ENCODE measurements around the gene ITIH4. TPM values are rescaled to one million over a fixed set of nuclear protein-coding genes. Genes with fewer than 3 reads are reported as not detected.

ITIH4 gene
- total RNA-seq, 1 experiment from 2014 or later = 1.5 TPM

DNA sequence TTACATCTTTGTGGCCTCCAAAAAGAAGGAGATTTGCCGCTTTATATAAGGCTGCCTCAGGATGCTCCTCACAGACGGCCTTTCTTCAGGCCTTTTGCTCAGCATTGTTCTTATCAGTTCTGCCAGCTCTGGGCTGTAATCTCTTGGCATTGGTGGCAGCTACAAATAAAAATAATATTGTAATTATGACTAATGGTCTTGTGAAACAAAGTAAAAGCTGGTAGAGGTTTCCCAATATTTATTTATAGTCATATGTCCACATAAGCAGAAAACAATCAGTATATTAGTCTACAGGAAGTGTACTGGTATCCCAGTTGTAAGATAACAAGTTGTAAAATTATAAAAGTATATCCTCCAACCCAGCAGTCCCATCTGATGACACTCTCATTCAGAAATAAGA, 67.0 kb downstream of the ITIH4 start:
- Histone ChIP-seq H3K27me3 (ENCODE audit: control insufficient read depth, insufficient read depth, low read length) (no peaks in the 10 kb centered on the region), H3K27ac (ENCODE audit: low read length) (no peak overlapping the region), H3K36me3 (ENCODE audit: control insufficient read depth, insufficient read depth, low read length) (peaks cover 7% of the 10 kb centered on the region), H3K4me1 (ENCODE audit: control insufficient read depth, insufficient read depth, low read length) (no peaks in the 10 kb centered on the region), H3K9me3 (ENCODE audit: control insufficient read depth, insufficient read depth, low read depth, low read length) (no peaks in the 10 kb centered on the region), H3K4me3 (ENCODE audit: low read depth in 2 of 2, low read length in 2 of 2) (no peak overlapping the region)
- TF ChIP-seq POLR2AphosphoS5 (IDR thresholded peaks at IDR 0.05; ENCODE audit: low read depth, low read length) = no peak
- no peak for TF ChIP-seq SIN3A (IDR thresholded peaks at IDR 0.05; ENCODE audit: borderline replicate concordance, insufficient read depth, low read depth, low read length)
- TF ChIP-seq, protein P1, sequence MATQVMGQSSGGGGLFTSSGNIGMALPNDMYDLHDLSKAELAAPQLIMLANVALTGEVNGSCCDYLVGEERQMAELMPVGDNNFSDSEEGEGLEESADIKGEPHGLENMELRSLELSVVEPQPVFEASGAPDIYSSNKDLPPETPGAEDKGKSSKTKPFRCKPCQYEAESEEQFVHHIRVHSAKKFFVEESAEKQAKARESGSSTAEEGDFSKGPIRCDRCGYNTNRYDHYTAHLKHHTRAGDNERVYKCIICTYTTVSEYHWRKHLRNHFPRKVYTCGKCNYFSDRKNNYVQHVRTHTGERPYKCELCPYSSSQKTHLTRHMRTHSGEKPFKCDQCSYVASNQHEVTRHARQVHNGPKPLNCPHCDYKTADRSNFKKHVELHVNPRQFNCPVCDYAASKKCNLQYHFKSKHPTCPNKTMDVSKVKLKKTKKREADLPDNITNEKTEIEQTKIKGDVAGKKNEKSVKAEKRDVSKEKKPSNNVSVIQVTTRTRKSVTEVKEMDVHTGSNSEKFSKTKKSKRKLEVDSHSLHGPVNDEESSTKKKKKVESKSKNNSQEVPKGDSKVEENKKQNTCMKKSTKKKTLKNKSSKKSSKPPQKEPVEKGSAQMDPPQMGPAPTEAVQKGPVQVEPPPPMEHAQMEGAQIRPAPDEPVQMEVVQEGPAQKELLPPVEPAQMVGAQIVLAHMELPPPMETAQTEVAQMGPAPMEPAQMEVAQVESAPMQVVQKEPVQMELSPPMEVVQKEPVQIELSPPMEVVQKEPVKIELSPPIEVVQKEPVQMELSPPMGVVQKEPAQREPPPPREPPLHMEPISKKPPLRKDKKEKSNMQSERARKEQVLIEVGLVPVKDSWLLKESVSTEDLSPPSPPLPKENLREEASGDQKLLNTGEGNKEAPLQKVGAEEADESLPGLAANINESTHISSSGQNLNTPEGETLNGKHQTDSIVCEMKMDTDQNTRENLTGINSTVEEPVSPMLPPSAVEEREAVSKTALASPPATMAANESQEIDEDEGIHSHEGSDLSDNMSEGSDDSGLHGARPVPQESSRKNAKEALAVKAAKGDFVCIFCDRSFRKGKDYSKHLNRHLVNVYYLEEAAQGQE (IDR thresholded peaks at IDR 0.05; ENCODE audit: insufficient read depth in 1 of 2, low read depth in 2 of 2, low read length in 1 of 2) = no peak
- TF ChIP-seq TCF7L2 (IDR thresholded peaks at IDR 0.05; ENCODE audit: low read depth, low read length) = no peak
- TF ChIP-seq CTCF (IDR thresholded peaks at IDR 0.05) = no peak
- CTCF ChIA-PET = no interaction called here
- ATAC-seq (no peak), DNase-seq (ENCODE audit: low read depth, low spot score) (peak; percentile 8)
- in situ Hi-C loops (cut with HindIII; ENCODE audit: low pct_unique_long_range_greater_than_20kb, low sequenced_read_pairs) = no loop called here
- no TSS peak for BruUV-seq (replicated peaks)
- POLR2A ChIA-PET = no interaction called here
- intact Hi-C loops (cut with micrococcal nuclease; ENCODE audit: unreplicated experiment) = no loop called here

Small RNA genes lying within 50 kb of the gene (microRNA-seq; reads per million reads assigned to microRNA genes)
- not detected for gene MIR8064 (ENCODE audit: unreplicated experiment)

Other genes with a start within 250 kb of the ITIH4 start
- 43.5 TPM for gene PBRM1, start 144.8 kb downstream of the ITIH4 start, total RNA-seq (2021; ENCODE audit: unreplicated experiment)
- 88.9 TPM for gene GNL3, start 144.6 kb downstream of the ITIH4 start, total RNA-seq (2021; ENCODE audit: unreplicated experiment)
- gene GLT8D1, start 124.9 kb downstream of the ITIH4 start, total RNA-seq (2021; ENCODE audit: unreplicated experiment) = 51.3 TPM
- gene SPCS1, start 124.6 kb downstream of the ITIH4 start, total RNA-seq (2021; ENCODE audit: unreplicated experiment) = 93.2 TPM
- gene NEK4, start 59.7 kb downstream of the ITIH4 start, total RNA-seq (2021; ENCODE audit: unreplicated experiment) = 22.9 TPM
- 0.31 TPM for gene ITIH1, start 53.1 kb downstream of the ITIH4 start, total RNA-seq (2021; ENCODE audit: unreplicated experiment)
- 0.67 TPM for gene ITIH3, start 35.9 kb downstream of the ITIH4 start, total RNA-seq (2021; ENCODE audit: unreplicated experiment)
- gene MUSTN1, start 4.3 kb upstream of the ITIH4 start, total RNA-seq (2021; ENCODE audit: unreplicated experiment) = 0.49 TPM
- 15.7 TPM for gene STIMATE, start 66.9 kb upstream of the ITIH4 start, total RNA-seq (2021; ENCODE audit: unreplicated experiment)
- gene SFMBT1, start 215.4 kb upstream of the ITIH4 start, total RNA-seq (2021; ENCODE audit: unreplicated experiment) = 24.4 TPM